Iris pigment epithelial cell (primary cell): ENCODE results near the gene SLC16A10.
"Not testable (repeated sequence)": the region's sequence is repeated elsewhere in the genome, so short reads cannot be mapped to it uniquely, and the experiment has no call there.

Experiments used
- DNase-seq: peaks from one replicate; pipeline ENCODE4 v3.0.0-alpha.2; 2011; ENCODE audit warnings: low read depth

The SLC16A10 gene, protein sequence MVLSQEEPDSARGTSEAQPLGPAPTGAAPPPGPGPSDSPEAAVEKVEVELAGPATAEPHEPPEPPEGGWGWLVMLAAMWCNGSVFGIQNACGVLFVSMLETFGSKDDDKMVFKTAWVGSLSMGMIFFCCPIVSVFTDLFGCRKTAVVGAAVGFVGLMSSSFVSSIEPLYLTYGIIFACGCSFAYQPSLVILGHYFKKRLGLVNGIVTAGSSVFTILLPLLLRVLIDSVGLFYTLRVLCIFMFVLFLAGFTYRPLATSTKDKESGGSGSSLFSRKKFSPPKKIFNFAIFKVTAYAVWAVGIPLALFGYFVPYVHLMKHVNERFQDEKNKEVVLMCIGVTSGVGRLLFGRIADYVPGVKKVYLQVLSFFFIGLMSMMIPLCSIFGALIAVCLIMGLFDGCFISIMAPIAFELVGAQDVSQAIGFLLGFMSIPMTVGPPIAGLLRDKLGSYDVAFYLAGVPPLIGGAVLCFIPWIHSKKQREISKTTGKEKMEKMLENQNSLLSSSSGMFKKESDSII

DNA sequence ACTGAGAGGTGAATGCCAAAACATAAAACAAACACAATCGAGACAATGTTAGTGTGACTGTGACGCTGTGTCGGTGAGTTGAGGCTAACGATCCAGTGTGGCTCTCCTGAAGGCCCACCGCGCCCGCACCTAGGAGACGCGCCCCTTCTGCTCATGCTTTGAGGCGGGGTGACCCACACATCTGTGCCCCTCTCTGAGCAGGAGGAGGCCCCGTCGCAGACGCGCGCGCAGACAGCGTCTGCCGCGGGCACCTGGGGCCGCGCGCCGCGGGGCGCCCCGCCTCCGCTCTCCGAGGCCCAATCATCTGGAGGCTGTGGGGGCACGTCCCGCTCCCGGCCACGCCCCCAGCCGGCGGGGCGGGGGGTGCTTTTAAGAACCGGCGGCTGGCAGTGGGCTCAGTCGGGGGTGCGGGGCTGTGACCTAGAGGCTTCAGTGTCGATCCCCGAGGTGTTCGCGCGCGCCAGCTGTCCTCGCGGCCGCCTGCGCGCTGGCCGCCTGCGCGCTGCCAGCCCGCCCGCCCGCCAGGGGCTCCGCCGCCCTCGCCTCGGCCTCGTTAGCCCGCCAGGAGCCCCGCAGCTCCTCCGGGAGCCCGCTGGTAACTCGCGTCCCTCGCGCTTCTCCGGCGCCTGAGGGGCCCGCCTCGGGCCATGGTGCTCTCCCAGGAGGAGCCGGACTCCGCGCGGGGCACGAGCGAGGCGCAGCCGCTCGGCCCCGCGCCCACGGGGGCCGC is at the start of gene SLC16A10:
SLC16A10 (plus strand) TSS at position 398 of the 730 bp plus-strand sequence; CDS start at position 648, 250 bp downstream.
- DNase-seq, result peak; percentile 20

DNA sequence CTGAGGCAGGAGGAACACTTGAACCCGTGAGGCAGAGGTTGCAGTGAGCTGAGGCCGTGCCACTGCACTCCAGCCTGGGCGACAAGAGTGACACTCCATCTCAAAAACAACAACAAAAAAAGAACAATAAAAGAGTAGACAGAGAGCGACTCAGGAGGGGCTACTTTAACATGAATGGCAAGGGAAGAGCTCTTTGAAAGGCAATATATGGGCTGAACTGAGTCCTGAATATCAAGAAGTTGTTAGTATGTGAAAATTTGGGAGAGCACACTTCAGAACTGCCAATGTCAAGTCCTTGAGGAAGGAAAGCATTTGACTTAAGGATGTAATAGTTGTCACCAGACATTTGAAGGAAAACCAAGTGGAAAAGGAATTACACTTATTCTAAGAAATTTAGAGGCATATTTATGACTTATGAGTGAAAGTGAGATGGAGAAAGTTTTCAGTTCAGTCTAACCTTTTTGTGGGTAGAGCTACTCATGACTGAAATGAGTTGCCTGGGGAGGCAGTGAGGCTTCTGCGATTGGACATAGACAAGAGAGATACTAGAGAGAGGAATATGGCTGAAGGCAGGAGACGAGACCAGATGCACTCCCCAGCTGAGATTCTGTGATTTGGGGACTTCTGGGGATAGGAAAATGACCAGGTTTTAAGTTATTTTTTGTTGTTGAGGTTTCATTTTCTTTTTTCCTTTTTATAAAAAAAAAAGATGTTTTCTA is 48.6 kb upstream of the SLC16A10 start:
- no peak for DNase-seq

DNA sequence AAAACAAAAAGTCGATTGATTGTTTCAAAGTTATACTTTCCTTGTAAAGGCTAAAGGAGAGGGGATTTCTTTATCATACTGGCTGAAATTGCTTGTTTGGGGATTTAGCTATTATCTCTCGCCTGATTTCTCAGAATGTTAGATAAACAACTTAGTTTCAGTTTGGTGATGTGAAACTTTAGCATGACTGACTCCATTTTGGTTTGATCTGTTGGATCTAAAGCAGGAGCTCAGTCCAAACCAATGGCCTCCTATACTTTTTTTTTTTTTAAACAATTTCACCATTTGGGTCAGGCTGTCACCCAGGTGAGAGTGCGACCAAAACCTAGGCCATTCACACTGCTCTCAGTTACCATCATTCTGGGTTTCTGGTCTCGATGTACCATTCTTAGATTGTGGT is 45.4 kb upstream of the SLC16A10 start:
- no peak for DNase-seq

GRCh38 chr6:111047244-111047643 is 40.1 kb upstream of the SLC16A10 start:
- no peak for DNase-seq

DNA sequence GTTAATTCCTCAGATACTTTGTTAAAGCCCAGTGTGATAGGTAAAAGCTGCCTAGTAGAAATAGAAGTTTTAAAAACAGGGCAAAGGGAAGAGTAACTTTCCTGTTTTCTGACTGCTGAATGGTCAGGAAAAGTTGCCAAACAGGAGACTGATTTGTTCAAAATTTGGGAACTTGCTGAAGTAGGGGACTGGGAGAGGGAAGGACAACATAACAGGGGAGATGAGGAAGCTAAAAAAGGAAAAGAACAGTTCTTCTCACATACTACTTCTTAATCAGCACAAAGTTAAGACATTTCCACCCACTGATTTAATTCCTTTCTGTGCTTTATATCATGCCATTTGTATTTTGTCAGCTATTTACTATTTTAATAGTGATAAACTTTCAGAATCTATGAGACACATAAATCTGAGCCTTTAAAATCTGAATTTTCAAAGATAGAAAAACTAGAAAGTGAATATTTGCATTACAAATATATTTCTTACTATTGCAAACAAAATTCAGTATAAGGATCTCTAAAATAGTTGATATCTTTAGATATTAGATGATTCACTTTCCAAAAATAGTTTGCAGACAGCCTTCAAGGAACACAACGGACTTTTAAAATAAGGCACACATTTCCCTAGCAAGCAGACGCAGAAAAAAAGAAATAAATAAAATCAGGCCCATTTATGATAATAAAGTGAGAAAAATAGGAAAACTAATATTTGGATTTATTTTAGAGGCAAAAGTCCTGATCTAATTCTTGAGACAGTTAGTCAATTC is 36.9 kb upstream of the SLC16A10 start:
- DNase-seq, result no peak

DNA sequence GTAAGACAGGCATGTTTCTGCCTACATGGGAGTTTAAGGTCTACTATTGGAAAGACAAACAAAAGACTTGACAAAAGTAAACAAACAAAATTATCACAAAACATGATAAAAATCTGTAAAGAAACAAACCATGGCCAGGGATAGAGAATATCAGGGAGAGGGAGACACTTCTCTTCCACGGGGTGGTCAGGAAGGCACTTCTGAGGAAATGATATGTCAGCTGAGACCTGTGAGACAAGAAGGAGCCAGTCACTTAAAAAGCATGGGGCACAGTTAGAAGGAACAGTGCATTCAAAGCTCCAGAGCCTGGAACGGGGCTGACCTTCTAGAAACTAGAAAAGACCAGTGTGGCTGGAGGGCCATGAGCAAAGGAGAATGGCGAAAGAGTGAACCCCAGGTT is 35.1 kb upstream of the SLC16A10 start:
- no peak for DNase-seq

GRCh38 chr6:111057074-111057752 is 30.1 kb upstream of the SLC16A10 start:
- DNase-seq, result peak; percentile 52

DNA sequence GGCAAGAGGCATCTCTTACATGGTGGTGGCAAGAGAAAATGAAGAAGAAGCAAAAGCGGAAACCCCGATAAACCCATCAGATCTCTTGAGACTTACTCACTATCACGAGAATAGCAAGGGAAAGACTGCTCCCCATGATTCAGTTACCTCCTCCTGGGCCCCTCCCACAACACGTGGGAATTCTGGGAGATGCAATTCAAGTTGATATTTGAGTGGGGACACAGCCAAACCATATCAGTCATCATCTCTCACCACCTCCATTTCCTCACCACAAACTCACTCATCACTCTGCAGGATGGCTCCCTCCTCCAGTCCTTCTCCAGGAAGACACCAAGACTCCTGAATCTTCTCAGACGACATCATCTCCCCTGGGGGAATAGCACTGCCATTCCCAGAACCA is 25.8 kb upstream of the SLC16A10 start:
- peak; percentile 8 for DNase-seq

DNA sequence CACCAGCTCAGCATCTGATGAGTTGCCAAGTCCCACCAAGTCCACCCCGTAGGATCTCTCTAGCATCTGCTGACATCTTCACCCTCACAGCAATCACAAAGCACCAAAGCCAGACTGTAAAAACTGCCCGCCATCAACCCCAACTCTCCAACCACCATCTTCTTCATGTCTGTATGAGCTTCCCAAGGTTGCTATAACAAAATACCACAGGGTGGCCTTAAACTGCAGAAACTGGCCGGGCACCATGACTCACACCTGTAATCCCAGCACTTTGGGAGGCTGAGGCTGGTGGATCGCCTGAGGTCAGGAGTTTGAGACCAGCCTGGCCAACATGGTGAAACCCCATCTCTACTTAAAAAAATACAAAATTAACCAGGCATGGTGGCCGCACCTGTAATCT is 25.3 kb upstream of the SLC16A10 start:
- not testable (repeated sequence) for DNase-seq

GRCh38 chr6:111062860-111063259 is 24.4 kb upstream of the SLC16A10 start:
- not testable (repeated sequence) for DNase-seq

DNA sequence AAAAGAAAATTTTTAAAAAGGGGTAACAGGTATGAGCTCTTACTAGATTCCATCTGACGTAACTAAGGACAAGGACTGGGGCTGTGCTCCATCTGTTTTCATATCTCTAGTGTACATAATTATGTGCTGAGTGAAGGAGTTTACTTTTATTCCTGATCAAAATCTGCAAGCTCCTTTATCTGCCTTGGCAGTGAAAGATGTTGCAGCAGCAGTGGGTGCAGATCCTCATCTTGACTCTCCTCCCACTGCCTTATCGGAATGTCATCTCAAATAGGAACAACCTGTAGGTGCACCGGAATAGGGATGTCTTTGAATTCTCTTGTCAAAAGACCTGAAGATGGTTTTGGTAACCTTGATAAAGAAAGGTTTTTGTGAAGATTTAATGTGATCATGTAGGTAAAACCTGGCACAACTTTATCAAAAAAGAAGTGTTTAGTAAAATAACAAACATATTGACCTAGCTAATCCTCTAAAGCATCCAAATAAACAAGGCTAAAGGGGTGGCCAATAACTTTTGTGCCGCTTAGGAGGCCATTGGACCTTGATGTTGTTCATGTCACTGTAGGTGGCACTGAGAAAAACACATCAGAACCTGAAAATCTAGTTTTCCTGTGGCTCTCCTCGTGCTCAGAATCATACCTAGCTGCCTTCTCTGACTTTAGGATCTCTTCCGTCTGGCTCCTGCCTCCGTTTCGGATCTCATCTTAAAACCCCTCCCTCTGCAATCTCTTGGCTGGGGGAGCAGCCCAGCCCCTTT is 19.0 kb upstream of the SLC16A10 start:
- no peak for DNase-seq

DNA sequence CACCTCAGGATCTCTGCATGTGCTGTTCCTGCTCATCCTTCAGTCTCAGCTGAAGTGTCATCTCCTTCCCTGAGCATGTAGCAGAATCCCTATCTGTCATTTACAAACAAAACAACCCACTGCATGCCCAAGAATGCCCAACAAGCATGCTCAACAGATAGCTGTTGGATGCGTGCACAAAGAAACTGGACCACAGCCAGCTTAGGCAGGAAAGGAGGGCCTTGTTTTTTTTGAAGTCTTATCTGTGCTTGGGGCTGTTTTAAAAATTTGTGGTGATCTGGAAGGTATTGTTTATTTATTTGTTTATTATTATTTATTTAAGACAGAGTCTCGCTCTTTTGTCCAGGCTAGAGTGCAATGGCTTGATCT is 18.5 kb upstream of the SLC16A10 start:
- DNase-seq, result no peak

DNA sequence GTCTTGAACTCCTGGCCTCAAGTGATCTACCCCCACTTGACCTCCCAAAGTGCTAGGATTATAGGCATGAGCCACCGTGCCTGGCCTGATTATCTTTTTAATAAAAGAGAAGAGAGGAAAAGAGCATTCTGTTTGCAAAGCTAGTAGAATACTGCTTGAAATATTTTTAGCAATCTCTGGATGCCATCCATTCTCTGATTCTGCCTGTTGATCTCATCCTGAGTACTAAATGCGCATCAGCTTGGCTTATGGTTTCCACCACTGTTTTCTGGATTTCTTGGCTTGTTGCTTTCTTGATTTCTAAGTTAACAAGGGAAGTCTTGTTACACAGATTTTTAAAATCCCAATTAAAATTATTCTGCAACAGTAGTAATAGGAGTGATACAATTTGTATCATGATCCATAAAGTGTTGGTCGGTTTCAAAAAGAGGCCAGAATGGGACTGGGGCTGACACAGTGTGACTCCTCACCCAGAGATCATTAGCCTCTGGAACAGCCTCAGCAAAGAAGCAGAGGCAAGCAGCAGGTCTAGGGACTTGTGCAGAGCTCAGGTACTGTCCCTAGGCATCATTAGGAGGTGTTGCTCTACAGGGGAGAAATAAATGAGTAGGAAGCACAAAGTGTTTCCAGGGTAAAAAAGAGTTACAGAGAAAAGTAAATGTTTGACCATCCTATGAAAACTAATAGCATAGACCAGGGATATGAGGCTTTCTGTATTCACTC is 17.8 kb upstream of the SLC16A10 start:
- DNase-seq, result no peak

- DNase-seq, result no peak
Measured at GRCh38 chr6:111070105-111071005, 16.9 kb upstream of the SLC16A10 start.

GRCh38 chr6:111072801-111073360 is 14.4 kb upstream of the SLC16A10 start:
- DNase-seq, result no peak

DNA sequence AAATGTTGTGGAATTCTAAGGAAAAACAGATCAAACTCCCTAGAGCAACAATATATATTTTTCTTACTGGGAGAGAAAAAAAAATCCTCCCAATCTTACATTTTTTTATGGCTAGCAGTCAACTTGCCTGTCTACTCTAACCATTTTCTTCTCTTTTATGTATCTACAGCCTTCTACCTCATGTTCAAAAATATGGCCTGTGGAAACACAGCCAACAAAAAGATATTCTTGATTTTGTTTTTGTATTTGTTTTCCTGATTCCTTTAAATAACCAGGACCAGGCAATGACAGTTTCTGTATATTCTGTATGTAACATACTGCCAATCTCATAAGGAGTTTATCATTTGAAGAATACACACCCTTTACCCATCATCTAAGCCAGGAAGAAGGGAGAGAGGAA is 13.0 kb upstream of the SLC16A10 start:
- DNase-seq, result no peak

DNA sequence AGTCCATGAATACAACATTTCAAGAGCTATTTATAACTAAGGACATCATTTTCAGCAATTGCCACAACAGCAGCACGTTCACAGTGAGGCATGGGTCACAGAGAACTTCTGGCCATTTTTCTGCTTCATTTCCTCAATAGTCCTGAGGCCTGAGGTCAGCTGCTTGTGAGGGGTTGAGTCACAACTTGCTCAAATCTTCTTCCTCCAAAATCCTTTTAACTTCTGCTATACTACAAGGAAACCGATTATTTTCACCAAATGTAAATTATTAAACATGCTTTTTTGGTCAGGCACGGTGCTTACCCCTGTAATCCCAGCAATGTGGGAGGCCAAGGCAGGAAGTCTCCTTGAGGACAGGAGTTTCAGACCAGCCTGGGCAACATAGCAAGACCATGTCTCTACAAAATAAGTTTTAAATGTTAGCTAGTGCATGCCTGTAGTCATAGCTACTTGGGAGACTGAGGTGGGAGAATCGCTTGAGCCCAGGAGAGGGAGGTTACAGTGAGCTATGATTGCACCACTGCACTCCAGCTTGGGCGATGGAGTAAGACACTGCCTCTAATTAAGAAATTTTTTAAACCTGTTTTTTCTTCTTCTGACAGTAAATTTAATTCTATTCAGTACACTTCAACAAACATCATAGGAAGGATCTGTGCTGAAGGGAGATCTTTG is 11.1 kb upstream of the SLC16A10 start:
- DNase-seq, result no peak

GRCh38 chr6:111080698-111081097 is 6.6 kb upstream of the SLC16A10 start:
- no peak for DNase-seq
